ENCODE results near the gene PIK3C2G.

DNA sequence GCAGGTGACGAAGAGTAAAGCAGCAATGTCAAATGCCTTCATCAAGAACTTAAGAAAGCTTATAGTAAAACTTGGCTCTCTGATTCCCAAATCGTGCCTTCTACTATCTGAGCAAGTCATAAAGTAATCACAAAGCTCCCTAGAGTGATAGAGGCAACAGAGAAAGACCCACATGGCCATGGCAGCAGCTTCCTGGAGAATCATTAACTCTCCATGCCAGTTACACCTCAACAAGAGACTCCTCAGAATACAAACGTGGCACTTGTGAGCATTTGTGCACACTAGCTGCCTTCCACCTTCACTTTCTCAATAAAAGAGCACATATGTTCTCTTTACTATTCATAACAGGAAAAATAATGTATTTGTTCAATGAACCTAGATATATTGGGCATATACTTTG is 428.5 kb downstream of the PIK3C2G start:
- TF ChIP-seq SUZ12 (IDR thresholded peaks at IDR 0.05) (no peak), CTBP1 (IDR thresholded peaks at IDR 0.05; ENCODE audit: borderline replicate concordance) (no peak), BHLHE40 (IDR thresholded peaks at IDR 0.05; ENCODE audit: borderline replicate concordance) (no peak), FOXA1 (IDR thresholded peaks at IDR 0.05) (no peak), ARNT (IDR thresholded peaks at IDR 0.05) (no peak), FOXM1 (IDR thresholded peaks at IDR 0.05; ENCODE audit: borderline replicate concordance) (no peak), HDGF (IDR thresholded peaks at IDR 0.05; ENCODE audit: borderline replicate concordance) (no peak), L3MBTL2 (conservative IDR thresholded peaks at IDR 0.05) (no peak), FOXK2 (IDR thresholded peaks at IDR 0.05) (no peak)
- TF ChIP-seq, protein P1, sequence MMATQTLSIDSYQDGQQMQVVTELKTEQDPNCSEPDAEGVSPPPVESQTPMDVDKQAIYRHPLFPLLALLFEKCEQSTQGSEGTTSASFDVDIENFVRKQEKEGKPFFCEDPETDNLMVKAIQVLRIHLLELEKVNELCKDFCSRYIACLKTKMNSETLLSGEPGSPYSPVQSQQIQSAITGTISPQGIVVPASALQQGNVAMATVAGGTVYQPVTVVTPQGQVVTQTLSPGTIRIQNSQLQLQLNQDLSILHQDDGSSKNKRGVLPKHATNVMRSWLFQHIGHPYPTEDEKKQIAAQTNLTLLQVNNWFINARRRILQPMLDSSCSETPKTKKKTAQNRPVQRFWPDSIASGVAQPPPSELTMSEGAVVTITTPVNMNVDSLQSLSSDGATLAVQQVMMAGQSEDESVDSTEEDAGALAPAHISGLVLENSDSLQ (IDR thresholded peaks at IDR 0.05), result no peak

All from HEK293T (cell line).